Middle frontal gyrus (tissue), 1 donor: ENCODE data around the gene SPTB.

Source experiments
- DNase-seq: peaks from one replicate; pipeline ENCODE4 v3.0.0-alpha.2; 2015; ENCODE audit warnings: low spot score; ENCODE audit errors: extremely low spot score

Gene SPTB

DNA sequence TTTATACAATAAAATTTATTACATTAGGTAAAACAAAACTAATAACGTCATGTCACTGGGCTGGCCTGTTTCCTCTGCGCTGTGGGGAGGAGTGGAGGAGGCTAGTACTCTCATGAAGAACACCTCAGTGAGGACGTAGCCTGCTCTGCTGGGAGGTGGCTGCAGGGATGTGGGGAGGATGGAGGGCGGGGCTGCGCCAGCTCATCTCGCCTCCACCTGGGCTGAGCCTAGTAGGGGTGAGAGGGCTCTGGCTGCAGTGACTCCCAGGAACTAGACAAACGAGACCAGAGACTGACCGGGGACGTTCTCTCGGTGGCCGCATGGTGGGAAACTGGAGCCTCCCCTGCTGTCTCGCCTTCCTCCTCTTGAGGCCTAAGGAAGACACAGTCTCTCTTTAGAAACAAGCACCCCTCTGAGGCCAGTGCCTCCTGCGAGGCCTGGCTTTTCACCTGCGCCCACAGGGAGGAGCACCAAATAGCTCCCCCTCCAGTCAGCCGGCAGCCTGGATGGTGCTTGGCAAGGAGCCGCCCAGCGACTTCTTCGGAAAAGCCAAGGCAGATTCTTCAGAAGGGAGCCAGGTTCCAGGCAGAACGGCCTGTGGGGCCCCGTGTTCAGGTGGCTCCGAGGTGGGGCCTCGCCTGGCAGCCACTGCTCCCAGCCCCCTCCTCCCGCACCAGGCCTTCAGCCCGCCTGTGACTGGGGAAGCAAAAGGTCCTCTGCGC, 113.1 kb downstream of the SPTB start:
- DNase-seq: no peak

DNA sequence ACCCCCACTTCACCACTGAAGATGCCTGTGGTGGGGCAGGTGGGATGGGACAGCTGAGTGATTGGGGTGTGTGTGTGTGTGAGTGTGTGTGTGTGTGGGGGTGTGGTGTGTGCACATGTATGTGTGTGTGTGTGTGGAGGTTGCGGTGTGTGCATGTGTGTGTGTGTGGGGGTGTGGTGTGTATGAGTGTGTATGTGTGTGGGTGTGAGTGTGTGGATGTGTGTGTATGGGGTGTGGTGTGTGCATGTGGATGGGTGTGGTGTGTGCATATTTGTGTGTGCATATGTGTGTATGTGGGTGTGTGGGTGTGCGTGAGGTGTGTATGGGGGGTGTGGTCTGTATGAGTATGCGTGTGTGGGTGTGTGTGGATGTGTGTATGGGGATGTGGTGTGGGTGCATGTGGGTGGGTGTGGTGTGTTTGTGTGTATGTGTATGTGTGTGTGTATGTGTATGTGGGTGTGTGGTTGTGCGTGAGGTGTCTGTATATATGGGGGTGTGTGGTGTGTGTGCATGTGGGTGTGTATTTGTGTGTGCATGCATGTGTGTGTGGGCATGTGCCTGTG, 113.9 kb downstream of the SPTB start:
- no peak for DNase-seq

DNA sequence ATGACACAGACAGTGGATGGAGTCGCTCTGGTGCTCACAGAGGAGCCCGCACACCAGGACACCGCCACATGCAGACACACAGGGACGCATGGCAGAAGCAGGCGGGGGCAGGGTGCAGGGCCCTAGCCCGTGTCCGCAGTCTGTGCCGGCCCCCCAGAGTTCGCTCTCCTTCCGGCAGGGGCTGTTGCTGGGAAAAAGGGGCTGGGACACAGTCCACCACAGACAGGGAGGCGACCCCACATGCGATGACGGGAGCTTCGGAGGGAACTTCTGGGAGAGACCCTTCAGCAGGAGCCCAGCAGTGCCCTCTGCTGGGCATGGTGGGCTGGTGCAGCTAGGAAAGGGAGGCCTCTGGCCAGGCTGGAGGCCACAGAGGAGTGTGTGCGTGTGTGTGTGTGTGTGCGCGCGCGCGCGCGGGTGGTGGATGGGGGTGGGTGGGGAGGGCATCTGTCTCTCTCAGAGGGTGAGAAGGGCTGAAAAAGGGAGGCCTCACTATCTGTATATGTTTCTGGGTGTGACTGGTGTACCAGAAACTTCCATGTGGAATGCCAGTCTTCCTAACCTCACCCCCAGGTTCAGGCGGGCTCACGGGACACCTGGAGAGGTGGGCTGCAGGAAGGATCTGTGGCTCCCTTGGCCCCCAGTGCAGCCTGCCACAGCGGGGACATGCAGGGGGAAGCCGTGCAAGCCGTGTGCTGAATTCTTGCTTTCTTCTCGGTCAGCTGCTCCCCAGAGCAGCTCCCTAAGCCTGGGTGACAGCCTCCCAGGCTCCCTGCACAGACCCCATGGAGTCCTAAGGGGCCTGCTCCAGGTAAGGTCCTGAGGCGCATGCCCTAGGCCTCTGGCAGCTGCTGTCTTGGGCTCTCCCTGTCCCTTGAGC, 114.8 kb downstream of the SPTB start:
- peak; percentile 55 for DNase-seq

DNA sequence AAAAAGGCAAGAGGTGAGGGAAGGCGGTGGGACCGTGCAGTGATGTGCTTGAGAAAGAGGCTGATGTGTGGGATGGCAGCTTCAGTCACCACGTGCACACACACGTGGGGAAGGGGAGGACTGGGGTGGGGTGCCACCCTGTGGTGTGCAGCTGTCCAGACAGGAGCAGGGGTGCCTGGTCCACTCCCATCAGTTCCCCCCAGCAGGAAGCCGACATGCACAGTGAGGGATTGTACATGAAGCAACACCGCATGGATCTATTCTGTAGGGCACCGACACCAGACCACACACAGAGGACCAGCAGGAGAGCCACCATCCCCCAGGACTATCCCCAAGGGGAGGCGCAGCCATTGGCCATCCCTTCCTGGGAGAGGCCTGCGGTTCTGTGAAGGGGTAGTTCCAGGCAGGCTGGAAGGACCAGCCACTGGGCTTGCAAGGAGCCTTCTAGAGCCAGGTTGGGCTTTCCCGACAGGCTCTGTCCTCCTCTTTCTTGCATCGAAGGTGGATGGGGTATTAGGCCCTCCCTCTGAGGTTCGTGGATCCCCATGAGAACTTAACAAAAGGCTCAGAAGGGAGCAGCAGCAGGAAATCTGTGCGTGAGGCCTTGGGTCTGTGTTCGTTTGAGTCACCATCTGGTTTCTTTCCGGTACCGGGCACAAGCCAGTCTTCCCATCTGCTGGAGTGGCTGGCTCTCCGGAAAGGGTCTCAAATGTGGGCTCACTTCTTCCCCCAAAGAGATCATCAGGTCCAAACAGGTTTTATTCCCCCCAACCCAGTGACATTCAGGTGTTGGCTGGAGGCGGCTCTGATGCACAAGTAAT, 115.7 kb downstream of the SPTB start:
- no peak for DNase-seq

DNA sequence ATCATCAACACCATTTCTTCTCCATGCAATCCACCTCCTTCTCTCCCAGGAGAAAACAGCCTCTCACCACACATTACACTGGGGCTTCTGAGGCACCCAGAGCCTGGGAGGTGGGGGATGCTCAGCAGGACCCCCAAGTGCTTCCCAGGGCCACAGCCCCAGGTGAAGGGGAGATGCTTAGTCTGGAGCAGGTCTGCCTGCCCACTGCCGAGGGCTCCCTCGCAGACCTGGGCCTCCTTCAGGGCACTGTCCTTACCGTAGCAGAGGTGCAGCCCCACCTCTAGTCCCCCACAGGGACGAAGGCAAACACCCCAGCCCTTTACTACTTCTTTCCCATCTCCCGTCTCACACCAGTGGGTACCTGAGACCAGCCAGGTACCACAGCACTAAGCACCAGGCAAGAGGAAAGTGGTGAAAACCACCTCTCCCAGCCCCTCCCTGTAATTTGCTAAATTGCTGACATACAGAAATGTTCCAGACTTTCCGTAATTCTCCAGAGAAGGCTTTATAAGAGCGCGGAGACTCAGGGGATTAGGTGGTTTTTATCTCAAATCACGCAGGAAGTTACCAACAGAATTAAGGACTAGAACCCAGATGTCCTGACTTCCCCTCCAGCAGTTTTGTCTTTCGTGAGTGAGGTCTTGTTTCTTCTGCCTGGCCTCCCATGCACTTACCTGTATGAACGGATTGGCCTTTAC, 116.5 kb downstream of the SPTB start:
- DNase-seq: no peak

DNA sequence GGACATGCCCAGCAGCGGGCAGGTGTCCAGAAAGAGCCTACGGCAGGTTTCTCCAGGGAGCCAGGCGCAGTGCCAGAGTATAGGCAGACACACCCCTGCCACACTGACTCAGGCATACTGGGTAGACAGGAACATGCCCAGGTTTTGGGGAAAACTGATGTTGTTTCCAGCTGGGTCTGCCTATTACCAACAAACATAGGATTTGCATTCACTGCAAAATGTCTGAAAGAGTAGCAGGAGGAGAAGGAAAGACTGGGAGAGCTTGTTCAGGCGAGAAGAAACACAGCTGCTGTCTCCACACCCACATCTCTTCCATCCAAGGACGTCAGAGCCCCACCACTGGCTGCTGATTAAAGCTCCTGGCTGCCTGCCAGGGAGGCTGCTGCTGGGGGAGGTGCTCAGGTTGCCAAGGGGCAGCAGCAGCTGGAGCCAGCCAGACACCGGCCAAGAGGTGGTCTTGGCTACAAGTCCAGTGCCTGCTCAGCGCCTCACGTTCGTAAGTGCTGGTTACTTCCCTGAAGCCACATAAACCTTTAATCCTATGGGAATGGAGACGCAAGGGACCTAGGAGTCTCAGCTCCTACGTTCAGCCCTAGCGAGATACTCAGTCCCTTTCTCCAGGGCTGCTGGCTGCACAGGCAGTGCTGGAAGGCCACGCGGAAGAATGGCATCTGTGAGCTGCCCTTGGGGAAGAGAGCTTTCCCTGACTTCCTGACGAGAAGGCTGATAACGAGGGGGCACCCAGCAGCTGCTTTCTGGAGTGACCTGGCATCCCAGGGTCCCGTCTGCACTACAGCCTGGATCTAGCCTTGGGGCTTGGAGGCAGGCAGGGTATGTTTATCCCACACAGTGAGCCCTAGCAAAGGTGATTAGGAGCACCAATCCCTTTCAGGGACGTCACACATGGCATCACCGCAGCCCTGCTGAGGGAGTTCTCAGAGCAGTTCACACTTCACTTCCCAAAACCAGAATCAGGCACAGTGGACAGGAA, 117.4 kb downstream of the SPTB start:
- no peak for DNase-seq

DNA sequence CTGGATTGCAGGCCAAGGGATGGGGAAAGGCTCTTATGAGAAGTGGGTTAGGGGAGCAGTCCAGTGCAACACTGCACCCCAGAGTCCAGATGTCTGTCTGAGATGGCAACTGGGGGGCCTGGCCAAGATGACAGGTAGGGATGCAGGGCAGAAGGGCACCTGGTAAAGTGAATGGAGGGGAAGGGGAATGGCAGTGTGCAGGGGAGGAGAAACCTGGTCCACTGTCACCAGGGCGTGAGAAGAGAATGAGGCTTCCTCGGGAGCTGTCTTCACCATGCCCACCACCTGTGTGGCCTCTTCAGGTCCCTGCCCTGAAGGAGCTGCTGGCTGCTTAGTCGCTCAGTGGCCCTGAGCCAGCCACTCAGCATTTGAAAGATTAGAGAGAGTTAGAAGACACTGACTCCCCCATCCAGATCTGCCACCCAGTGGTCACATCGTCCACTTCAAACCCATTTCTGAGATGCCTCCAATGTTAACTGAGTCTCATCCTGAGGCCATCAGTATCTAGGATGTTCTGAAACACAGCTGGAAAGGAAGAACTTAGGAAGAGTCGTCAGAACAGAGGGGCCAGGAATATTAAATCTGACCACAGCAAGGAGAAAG, 118.2 kb downstream of the SPTB start:
- DNase-seq: no peak

DNA sequence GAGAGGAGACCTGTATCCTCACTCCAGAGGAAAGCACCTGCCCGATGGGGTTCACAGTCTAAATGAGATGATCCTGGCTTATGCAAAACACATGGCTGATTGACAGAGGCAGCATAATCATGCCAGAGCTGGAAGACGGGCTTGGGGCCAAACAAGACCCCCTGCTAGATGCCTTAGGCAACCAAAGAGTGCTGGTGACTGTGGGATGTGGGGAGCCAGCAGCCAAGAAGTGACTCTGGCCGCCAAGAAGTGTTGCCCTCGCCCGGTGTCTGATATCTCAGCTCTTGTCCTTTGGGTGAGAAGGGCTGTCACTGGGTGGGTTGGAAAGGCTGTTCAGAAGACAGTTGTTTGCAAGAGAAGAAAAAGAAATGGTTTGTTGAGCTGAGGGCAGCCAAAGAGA, 118.8 kb downstream of the SPTB start:
- DNase-seq: no peak

DNA sequence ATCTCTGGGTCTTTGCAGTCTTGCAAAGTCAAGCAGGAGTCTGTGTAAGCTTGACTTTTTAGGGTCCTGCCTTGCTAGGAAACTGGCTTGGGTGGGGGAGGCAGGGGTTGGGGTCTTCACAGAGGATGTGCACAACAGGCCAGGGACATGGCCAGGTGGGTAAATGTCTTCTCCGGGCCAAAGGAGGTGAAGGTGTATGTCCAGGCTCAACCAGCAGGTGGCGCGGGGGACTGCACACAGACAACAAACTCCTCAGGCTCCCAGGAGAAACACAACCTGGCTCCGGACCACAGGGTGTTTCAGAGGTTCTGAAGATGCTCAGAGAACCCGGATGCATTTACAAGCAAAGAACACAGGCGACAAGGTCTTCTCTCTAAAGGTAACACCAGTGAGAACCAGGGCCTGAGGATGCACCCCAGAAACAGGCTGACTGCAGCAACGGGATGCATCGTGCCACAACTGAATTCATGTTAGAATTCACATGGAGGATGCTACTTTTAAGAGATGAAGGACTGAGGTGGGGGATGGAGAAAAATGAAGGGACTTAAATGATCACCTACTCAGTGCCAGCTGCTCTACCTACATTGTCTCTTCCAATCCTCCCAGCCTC, 119.5 kb downstream of the SPTB start:
- no peak for DNase-seq

DNA sequence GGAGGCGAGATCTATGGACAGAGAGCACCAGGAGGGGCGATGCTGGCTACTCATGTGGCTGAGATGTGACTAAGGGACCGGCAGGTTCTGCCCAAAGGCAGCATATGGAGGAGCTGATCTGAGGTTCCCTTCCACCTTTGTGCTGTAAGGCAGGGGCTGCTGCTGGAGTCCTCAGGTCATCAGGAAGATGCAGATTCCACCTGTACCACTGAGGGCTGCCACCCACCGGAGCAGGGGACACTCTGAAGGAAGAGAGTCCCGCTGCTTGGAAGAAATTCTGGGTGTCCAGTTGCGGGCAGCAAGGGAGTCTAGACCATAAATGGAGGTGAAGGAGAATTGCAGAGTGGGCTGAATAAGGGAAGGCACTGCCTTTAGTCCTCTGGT, 120.2 kb downstream of the SPTB start:
- no peak for DNase-seq

DNA sequence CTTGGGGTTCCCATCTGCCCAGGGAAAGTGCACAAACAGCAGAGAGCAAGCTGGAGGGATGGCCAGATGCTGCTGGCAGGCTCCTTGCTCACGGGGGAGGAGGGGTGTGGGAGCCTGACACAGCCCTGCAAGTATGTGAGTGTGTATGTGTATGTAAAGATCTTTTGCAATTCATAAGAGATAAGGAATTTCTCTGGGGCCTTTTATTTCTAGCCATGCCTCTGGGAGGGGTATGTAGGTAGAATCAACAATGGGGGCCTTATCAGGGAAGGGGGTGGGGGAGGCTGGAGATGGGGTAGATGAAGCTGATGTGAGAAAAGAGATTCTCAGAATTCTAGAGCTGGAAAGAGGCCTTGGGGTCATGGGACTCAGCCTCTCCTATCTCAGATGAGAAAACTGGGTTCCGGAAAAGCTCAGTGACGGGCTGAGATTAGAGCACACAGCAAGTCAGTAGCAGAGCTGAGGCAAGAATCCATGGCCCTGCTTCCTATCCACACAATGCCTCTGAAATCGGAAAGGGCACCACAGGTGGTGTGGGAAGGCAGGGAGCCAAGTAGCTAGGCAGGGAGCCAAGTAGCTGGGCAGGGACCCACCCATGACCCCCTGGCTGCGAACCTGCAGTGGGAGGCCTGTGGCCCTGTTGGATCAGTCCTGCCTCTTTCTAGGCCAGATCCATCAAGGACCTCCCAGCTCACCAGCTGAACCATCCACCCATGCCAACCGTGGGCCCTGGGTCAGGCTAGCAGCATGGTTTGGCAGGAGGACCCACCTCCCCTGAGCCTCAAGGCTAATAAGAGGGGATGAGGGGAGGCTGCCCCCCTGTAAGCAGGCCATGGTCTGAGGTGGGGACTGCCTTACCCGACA, 120.8 kb downstream of the SPTB start:
- no peak for DNase-seq

DNA sequence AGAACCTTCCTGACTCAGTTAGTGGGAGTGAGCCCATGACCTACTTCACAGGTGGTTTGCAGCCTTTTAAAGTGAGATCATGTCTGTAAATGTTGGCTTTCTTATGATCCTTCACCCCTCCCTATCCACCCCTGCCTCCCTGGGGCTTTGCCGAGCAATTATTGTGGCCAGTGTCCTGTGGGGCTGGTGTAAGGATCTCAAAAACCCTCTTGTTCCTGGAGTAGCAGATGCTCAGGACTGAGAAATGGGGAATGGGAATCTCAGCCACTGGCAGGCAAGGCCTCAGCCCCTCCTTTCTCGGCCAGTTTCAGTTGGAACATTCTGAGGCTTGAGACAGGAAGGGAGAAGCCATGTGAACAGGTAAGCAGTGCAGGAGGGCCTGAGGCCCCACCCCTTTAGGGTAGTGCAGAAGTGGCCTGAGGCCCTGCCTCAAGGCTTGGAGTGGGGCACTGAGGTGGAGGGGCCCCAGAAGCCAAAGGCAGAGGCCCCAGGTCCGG, 121.6 kb downstream of the SPTB start:
- DNase-seq: no peak

DNA sequence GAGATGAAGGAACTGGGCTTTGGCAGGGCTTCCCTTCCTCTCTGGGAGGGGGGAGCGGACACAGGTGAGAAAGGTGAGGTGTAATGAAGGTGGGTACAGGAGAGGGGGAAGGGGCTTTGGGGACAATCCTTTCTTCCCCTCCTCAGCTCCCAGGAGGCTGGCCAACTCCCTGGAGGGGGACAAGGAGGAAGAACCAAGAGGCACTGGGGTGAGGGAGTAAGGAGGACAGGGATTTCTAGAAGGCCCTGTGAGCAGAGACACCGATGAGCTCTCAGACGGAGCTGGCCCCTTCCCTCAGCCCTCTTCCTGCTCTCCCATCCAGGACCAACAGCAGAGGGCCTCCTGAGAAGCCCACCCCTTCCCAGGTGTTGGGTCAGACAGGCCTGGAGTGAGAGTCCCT, 122.1 kb downstream of the SPTB start:
- no peak for DNase-seq

DNA sequence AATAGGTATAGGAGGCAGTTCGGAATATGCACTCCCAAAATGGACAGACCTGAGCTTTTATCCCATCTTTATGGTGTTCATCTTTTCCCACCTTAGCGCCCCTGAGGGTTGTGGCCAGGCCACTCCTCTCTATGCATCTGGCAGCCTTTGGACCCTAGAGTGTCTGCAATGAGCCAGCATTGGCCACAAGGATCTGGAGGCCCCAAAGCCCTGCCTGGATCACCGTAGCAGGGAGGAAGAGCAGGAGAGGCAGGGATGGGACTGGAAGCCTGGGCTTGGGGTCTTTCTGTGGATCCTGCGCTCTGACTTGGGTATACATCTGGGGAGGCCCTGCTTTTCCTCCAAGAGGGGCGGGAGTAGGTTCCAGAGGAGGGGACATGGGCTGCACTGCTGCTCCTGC, 123.0 kb downstream of the SPTB start:
- DNase-seq: no peak

DNA sequence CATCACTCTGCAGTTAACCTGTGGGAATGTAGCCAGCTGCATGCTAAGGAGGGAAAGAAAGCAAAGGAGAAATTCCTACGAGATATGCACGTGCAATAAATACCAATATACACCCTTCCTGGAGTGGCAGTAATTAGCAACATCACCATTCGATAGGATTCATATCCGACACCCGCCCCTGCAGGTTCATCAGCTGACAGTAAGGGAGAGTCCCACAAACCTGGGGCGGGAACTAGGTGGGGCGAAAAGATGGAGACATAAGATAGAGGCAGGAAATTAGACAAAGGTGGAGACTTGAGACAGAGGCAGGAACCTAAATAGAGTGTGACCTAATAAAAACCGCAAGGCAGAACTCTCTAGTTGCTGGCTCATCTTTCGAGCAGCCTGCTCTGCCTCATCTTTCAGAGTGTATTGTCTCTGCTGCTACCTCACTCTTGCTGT, 123.9 kb downstream of the SPTB start:
- DNase-seq: no peak

DNA sequence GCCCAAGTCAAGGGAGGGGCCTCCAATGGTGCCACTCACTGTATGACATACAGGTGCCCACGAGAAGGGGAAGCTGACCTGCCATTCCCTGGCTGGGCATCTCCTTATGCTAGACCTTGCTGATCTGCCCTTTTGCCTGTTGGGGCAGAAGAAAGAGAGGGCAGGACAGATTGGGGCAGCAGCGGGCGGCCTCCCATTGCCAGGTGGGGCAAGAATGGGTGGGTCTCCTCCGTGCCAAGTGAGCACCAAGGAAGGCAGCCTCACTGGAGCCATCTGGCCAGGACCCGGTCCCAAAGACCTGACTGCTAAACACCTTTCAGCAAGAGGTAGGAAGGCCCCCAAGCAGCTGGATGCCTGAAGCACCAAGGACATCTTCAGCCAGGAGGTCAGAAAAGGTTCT, 125.0 kb downstream of the SPTB start:
- no peak for DNase-seq

DNA sequence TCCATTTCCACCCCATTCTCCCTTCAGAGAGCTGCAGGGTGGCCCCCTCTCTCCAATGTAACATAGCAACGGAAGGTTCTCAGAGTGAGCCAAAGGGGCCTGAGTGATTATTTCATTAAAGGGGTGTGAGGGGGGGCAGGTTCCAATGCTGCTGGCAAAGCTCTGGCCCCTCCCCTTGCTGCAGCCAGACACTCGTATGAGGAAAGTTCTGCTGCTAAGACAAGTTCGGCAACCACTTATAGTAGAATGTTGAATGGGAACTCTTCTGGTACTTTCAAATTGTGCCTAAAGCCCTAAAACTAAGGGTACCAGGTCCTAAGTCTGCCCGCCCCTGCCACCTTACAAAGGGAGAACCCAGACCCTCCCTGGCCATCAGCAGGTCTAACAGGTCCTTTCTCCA, 125.7 kb downstream of the SPTB start:
- DNase-seq: no peak

DNA sequence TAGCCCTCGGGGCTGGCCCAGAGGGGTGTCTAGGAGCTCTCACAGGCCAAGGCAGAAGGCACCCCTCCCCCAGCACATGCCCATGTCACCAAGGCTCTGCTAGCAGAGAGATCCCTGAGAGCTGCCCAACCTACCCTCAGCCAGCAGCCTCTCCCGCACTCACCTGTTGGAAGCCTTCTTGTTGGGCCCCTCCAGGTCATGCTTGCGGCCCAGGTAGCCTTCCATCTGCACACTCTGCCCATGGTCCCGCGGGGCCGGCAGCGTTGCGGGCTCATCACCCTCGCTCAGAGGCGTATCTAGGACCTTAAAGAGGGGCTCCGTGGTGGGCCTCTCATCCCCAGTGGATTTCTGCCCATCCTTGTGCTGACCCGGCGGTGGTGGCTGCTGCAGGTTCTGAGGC, 126.3 kb downstream of the SPTB start:
- DNase-seq: no peak
